IMR-90 (cell line): ENCODE measurements around the gene ZNF446. TPM values are rescaled to one million over a fixed set of nuclear protein-coding genes. Genes with fewer than 3 reads are reported as not detected.

Source experiments
- ATAC-seq: fragments of 200-7000 bp; cut with Tn5 transposase; 2 replicates; pipeline ENCODE4 v1.9.1; 2020; ENCODE audit warnings: low read depth, mild to moderate bottlenecking, moderate library complexity
- BruUV-seq: library from RNA; stranded (reverse); fragments of 400-500 nt; replicated peaks from 2 replicates; lab custom pipeline; 2021; lab: Mats Ljungman, UMichigan
- CTCF ChIA-PET: fragments of 300-600 bp; formaldehyde crosslinking; extraction: SDS; loops from one replicate; lab custom pipeline; 2021; ENCODE audit warnings: antibody characterized with exemption; lab: Yijun Ruan, JAX
- POLR2A ChIA-PET: fragments of 300-600 bp; sonication (Branson Sonifier 250); formaldehyde crosslinking; loops from one replicate; lab custom pipeline; 2022; ENCODE audit warnings: antibody characterized with exemption; ENCODE audit not compliant: unreplicated experiment; lab: Charles Lee
- DNase-seq: peaks from one replicate; pipeline ENCODE4 v3.0.0; 2013
- H2AFZ ChIP-seq: replicated peaks from 2 replicates; pipeline ENCODE3; 2013; ENCODE audit warnings: low read length, mild to moderate bottlenecking; ENCODE audit not compliant: poor library complexity
- H2AK5ac ChIP-seq: 2 replicates; pipeline ENCODE4 v1.6.1; 2013; ENCODE audit warnings: low read depth, low read length, inconsistent platforms
- H2AK9ac ChIP-seq: replicated peaks from 2 replicates; pipeline ENCODE3; 2013; ENCODE audit warnings: mild to moderate bottlenecking, low read depth, low read length, moderate library complexity; ENCODE audit not compliant: poor library complexity
- H2BK120ac ChIP-seq: 2 replicates; pipeline ENCODE4 v1.6.1; 2013; ENCODE audit warnings: low read depth, low read length, inconsistent platforms
- H2BK15ac ChIP-seq: 3 replicates; pipeline ENCODE4 v1.6.1; 2013; ENCODE audit warnings: low read depth, low read length, inconsistent platforms
- H2BK20ac ChIP-seq: 2 replicates; pipeline ENCODE4 v1.6.1; 2013; ENCODE audit warnings: low read depth, mild to moderate bottlenecking, inconsistent platforms, low read length, moderate library complexity
- H2BK5ac ChIP-seq: 2 replicates; pipeline ENCODE4 v1.6.1; 2013; ENCODE audit warnings: mild to moderate bottlenecking, low read depth, low read length, inconsistent platforms; ENCODE audit not compliant: poor library complexity, severe bottlenecking
- H3K14ac ChIP-seq: replicated peaks from 2 replicates; pipeline ENCODE4 v1.6.1; 2013; ENCODE audit warnings: low read depth, low read length, inconsistent platforms
- H3K18ac ChIP-seq: 2 replicates; pipeline ENCODE4 v1.6.1; 2013; ENCODE audit warnings: low read depth, low read length, control low read depth
- H3K23ac ChIP-seq: 2 replicates; pipeline ENCODE4 v1.6.1; 2013; ENCODE audit warnings: low read depth, low read length, inconsistent platforms
- H3K27ac ChIP-seq: 2 replicates; pipeline ENCODE4 v1.5.1; 2013; ENCODE audit warnings: mild to moderate bottlenecking, control low read depth, low read length; ENCODE audit not compliant: insufficient read depth
- H3K27me3 ChIP-seq: 2 replicates; pipeline ENCODE4 v1.6.1; 2013; ENCODE audit warnings: low read length; ENCODE audit not compliant: control insufficient read depth, insufficient read depth
- H3K36me3 ChIP-seq: 2 replicates; pipeline ENCODE4 v1.6.1; 2013; ENCODE audit warnings: low read length, mixed read lengths; ENCODE audit not compliant: control insufficient read depth, insufficient read depth
- H3K4ac ChIP-seq: 2 replicates; pipeline ENCODE4 v1.6.1; 2013; ENCODE audit warnings: low read depth, low read length, inconsistent platforms
- H3K4me1 ChIP-seq: 2 replicates; pipeline ENCODE4 v1.6.1; 2013; ENCODE audit warnings: low read length, mixed read lengths; ENCODE audit not compliant: control insufficient read depth, insufficient read depth
- H3K4me2 ChIP-seq: 2 replicates; pipeline ENCODE4 v1.6.1; 2013; ENCODE audit warnings: low read depth, mild to moderate bottlenecking, control low read depth, low read length, moderate library complexity
- H3K4me3 ChIP-seq: 2 replicates; pipeline ENCODE4 v1.5.1; 2013; ENCODE audit warnings: low read depth, mild to moderate bottlenecking, control low read depth, low read length, moderate library complexity; ENCODE audit not compliant: insufficient read depth
- H3K56ac ChIP-seq: 2 replicates; pipeline ENCODE4 v1.6.1; 2013; ENCODE audit warnings: low read length, inconsistent platforms; ENCODE audit not compliant: insufficient read depth; ENCODE audit errors: extremely low read depth
- H3K79me1 ChIP-seq, 2 experiments: 2 replicates each; pipeline ENCODE4 v1.6.1; 2013; ENCODE audit warnings: low read length in 2 of 2, inconsistent platforms in 1 of 2, low read depth in 1 of 2
- H3K9ac ChIP-seq: 2 replicates; pipeline ENCODE4 v1.6.1; 2013; ENCODE audit warnings: low read depth, low read length, control low read depth
- H3K9me1 ChIP-seq: 2 replicates; pipeline ENCODE4 v1.6.1; 2013; ENCODE audit warnings: low read length, inconsistent platforms; ENCODE audit not compliant: insufficient read depth
- H3K9me3 ChIP-seq: 2 replicates; pipeline ENCODE4 v1.6.1; 2013; ENCODE audit warnings: low read length; ENCODE audit not compliant: control insufficient read depth, insufficient read depth
- H4K20me1 ChIP-seq: 2 replicates; pipeline ENCODE4 v1.6.1; 2013; ENCODE audit warnings: low read length, inconsistent platforms; ENCODE audit not compliant: insufficient read depth
- H4K5ac ChIP-seq: 2 replicates; pipeline ENCODE4 v1.6.1; 2013; ENCODE audit warnings: mild to moderate bottlenecking, low read depth, low read length, control low read depth
- H4K8ac ChIP-seq, 2 experiments: 2 replicates each; pipeline ENCODE4 v1.6.1; 2013; ENCODE audit warnings: low read depth in 2 of 2, low read length in 2 of 2, control low read depth in 1 of 2, inconsistent platforms in 1 of 2
- H4K91ac ChIP-seq: 2 replicates; pipeline ENCODE4 v1.6.1; 2013; ENCODE audit warnings: low read depth, low read length, inconsistent platforms; ENCODE audit not compliant: insufficient read depth
- BHLHE40 ChIP-seq: fragments of 150-350 bp; IDR thresholded peaks from 2 replicates; pipeline ENCODE4 v1.6.1; 2016; ENCODE audit warnings: mild to moderate bottlenecking, low read depth, low read length
- CEBPB ChIP-seq: IDR thresholded peaks from 2 replicates; pipeline ENCODE4 v1.6.1; 2012; ENCODE audit warnings: low read depth, low read length, improper control_type of control experiment
- CHD1 ChIP-seq: IDR thresholded peaks from 2 replicates; pipeline ENCODE4 v1.6.1; 2012; ENCODE audit warnings: low read depth, low read length, improper control_type of control experiment
- FOS ChIP-seq: fragments of 150-350 bp; IDR thresholded peaks from 2 replicates; pipeline ENCODE4 v1.6.1; 2016; ENCODE audit warnings: low read depth, low read length
- MXI1 ChIP-seq: IDR thresholded peaks from 2 replicates; pipeline ENCODE4 v1.6.1; 2012; ENCODE audit warnings: low read depth, mild to moderate bottlenecking, low read length, moderate library complexity, borderline replicate concordance
- POLR2A ChIP-seq: IDR thresholded peaks from 2 replicates; pipeline ENCODE4 v1.6.1; 2012; ENCODE audit warnings: mild to moderate bottlenecking, low read depth, low read length
- RCOR1 ChIP-seq: IDR thresholded peaks from 2 replicates; pipeline ENCODE4 v1.6.1; 2012; ENCODE audit warnings: mild to moderate bottlenecking, low read length, improper control_type of control experiment; ENCODE audit not compliant: insufficient replicate concordance
- SMC3 ChIP-seq: fragments of 150-350 bp; IDR thresholded peaks from 2 replicates; pipeline ENCODE4 v1.6.1; 2016; ENCODE audit warnings: low read depth, mild to moderate bottlenecking, antibody characterized with exemption, low read length, moderate library complexity
- WGBS, 2 experiments: methylation state at CpG; one replicate each; pipeline versions ENCODE4 v1.1.5 to v1.1.7; 2013; ENCODE audit warnings: missing lambda C conversion rate in 2 of 2; ENCODE audit not compliant: insufficient read length in 1 of 2; ENCODE audit errors: extremely low coverage in 2 of 2; 5-methylcytosine and 5-hydroxymethylcytosine counted together
- dilution Hi-C: fragments of 300-500 bp; cut with HindIII; formaldehyde crosslinking; loops from one replicate; pipeline ENCODE4 v1.14.3; 2018; ENCODE audit warnings: low sequenced_read_pairs; ENCODE audit not compliant: unreplicated experiment
- in situ Hi-C: fragments of 300-500 bp; cut with MboI; formaldehyde crosslinking; loops from 3 replicates; pipeline ENCODE4 v1.14.3; 2019; ENCODE audit warnings: low sequenced_read_pairs, inconsistent platforms, mixed read lengths
- intact Hi-C: fragments of 100-400 bp; cut with micrococcal nuclease; formaldehyde crosslinking; loops from 2 replicates; pipeline ENCODE4 v1.10.0; 2022
- polyA plus RNA-seq, 3 experiments: library from polyadenylated mRNA; depleted of rRNA; stranded (reverse); fragments of >200 nt; gene quantifications; 2 replicates each; pipeline ENCODE4 v1.2.3, GENCODE V29; 2012; ENCODE audit warnings: low replicate concordance in 1 of 3
- total RNA-seq: library from RNA; depleted of rRNA; stranded (reverse); fragments of >200 nt; gene quantifications from 2 replicates; pipeline ENCODE4 v1.2.3, GENCODE V29; 2012
- TF ChIP-seq, protein P1 (sequence below): fragments of 150-350 bp; IDR thresholded peaks from 2 replicates; pipeline ENCODE4 v1.6.1; 2017; ENCODE audit warnings: mild to moderate bottlenecking, antibody characterized with exemption, low read length, low read depth

Gene ZNF446
- total and polyA plus RNA-seq, 2 of the 4 experiments (the other 2 are of a cell fraction): 4.8 to 6.9 TPM

- Histone ChIP-seq H2AK5ac (peak within 1 kb of the TSS; percentile 69), H2BK15ac (no peak within 1 kb of the TSS), H4K5ac (no peak within 1 kb of the TSS), H4K20me1 (peaks cover 13% of the 10 kb centered on the region), H3K23ac (peak within 1 kb of the TSS; percentile 80), H3K27ac (peak within 1 kb of the TSS; percentile 41), H2AFZ (peak within 1 kb of the TSS; percentile 100), H3K79me1 (peaks cover 14 to 27% of the 10 kb centered on the region in 2 experiments; a peak in 3 of 4 replicates), H2BK20ac (peak within 1 kb of the TSS; percentile 29; the same call in 1 of the 2 replicates), H3K4me2 (peak within 1 kb of the TSS; percentile 92), H2BK5ac (no peak within 1 kb of the TSS), H3K14ac (peak within 1 kb of the TSS; percentile 78; the same call in 1 of the 2 replicates), H2AK9ac (peak within 1 kb of the TSS; percentile 89), H4K91ac (no peak within 1 kb of the TSS), H3K4ac (peak within 1 kb of the TSS; percentile 63), H3K4me3 (peak within 1 kb of the TSS; percentile 65), H2BK120ac (no peak within 1 kb of the TSS), H4K8ac (peak within 1 kb of the TSS; percentile 57 to 95; a peak in 3 of 4 replicates), H3K9ac (peak within 1 kb of the TSS; percentile 53), H3K18ac (no peak within 1 kb of the TSS), H3K4me1 (peaks cover 7% of the 10 kb centered on the region), H3K56ac (no peak within 1 kb of the TSS; the same call in 1 of the 2 replicates), H3K9me3 (no peaks in the 10 kb centered on the region), H3K36me3 (peaks cover 16% of the 10 kb centered on the region), H3K9me1 (peaks cover 14% of the 10 kb centered on the region), H3K27me3 (no peaks in the 10 kb centered on the region)
- POLR2A ChIA-PET: no interaction called here
- dilution Hi-C loops (no loop called here), in situ Hi-C loops (no loop called here), intact Hi-C loops (loop anchor here (1.0 kb wide), 1 partner anchor 8 kb away; no protein-coding TSS in a partner anchor)
- DNase-seq (peak; percentile 94), ATAC-seq (peak; percentile 96)
- TF ChIP-seq RCOR1: no peak
- TF ChIP-seq, protein P1, sequence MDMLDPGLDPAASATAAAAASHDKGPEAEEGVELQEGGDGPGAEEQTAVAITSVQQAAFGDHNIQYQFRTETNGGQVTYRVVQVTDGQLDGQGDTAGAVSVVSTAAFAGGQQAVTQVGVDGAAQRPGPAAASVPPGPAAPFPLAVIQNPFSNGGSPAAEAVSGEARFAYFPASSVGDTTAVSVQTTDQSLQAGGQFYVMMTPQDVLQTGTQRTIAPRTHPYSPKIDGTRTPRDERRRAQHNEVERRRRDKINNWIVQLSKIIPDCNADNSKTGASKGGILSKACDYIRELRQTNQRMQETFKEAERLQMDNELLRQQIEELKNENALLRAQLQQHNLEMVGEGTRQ: peak; percentile 97
- peak; percentile 23; the same call in 1 of the 2 replicates for TF ChIP-seq FOS
- TF ChIP-seq MXI1: peak; percentile 79; the same call in 1 of the 2 replicates
- peak; percentile 39; the same call in 1 of the 2 replicates for TF ChIP-seq BHLHE40
- TF ChIP-seq CEBPB: no peak
- peak; percentile 80 for TF ChIP-seq POLR2A
- TF ChIP-seq CHD1: 0 out of 2 replicates have a peak, but pooled peaks have one; percentile 48
- no peak for TF ChIP-seq SMC3
- BruUV-seq: no TSS peak
- CTCF ChIA-PET: no interaction called here
- WGBS, 2 experiments: 0% methylated on average over 62 of the region's 92 CpGs; no CpG with 5 or more reads in 1 of the 2 experiments
These were observed 9.2 kb upstream of the ZNF446 start, which contains the start of gene ZNF324 for GRCh38 chr19:58466760-58467589. Gene ZNF324 (plus strand): TSS chr19:58467080. CDS start chr19:58469186, 2,106 bp downstream.
